H1 (cell line): ENCODE data around the gene TNFRSF14. TPM values are rescaled to one million over a fixed set of nuclear protein-coding genes. Genes with fewer than 3 reads are reported as not detected.

Experiments
- CTCF ChIA-PET: fragments of 300-600 bp; sonication (Branson Sonifier 250); formaldehyde crosslinking; loops from one replicate; lab custom pipeline; 2021; ENCODE audit not compliant: partially characterized antibody; lab: Charles Lee
- POLR2A ChIA-PET: fragments of 300-600 bp; sonication (Branson Sonifier 250); formaldehyde crosslinking; loops from one replicate; lab custom pipeline; 2021; ENCODE audit warnings: inconsistent platforms; ENCODE audit not compliant: partially characterized antibody; lab: Charles Lee
- DNase-seq, 2 experiments: peaks; one replicate each; pipeline versions ENCODE4 v3.0.0 to v3.0.0-alpha.2; 2010 to 2022; ENCODE audit warnings: low spot score in 2 of 2, low read depth in 1 of 2, mixed read lengths in 1 of 2
- FAIRE-seq: peaks from 2 replicates; lab custom pipeline; 2011; peaks lifted over from hg19 to GRCh38; lab: Jason Lieb, UNC
- H2AFZ ChIP-seq: 2 replicates; pipeline ENCODE4 v1.8.1; 2012; ENCODE audit warnings: low read length, inconsistent platforms
- H2AK5ac ChIP-seq: 2 replicates; pipeline ENCODE4 v1.6.1; 2013; ENCODE audit warnings: low read depth, low read length
- H2BK120ac ChIP-seq: replicated peaks from 2 replicates; pipeline ENCODE3; 2013; ENCODE audit warnings: low read depth, low read length, inconsistent platforms
- H2BK12ac ChIP-seq: 2 replicates; pipeline ENCODE4 v1.6.1; 2013; ENCODE audit warnings: low read depth, low read length
- H2BK15ac ChIP-seq: 2 replicates; pipeline ENCODE4 v1.6.1; 2013; ENCODE audit warnings: low read length
- H2BK20ac ChIP-seq: 2 replicates; pipeline ENCODE4 v1.6.1; 2013; ENCODE audit warnings: low read length
- H2BK5ac ChIP-seq: 2 replicates; pipeline ENCODE4 v1.6.1; 2013; ENCODE audit warnings: low read depth, low read length
- H3K14ac ChIP-seq: 2 replicates; pipeline ENCODE4 v1.6.1; 2013; ENCODE audit warnings: inconsistent platforms; ENCODE audit not compliant: insufficient read length
- H3K18ac ChIP-seq: 2 replicates; pipeline ENCODE4 v1.6.1; 2013; ENCODE audit warnings: low read length; ENCODE audit errors: extremely low read depth
- H3K23ac ChIP-seq: 2 replicates; pipeline ENCODE4 v1.6.1; 2013; ENCODE audit warnings: inconsistent platforms; ENCODE audit not compliant: insufficient read length
- H3K23me2 ChIP-seq: 2 replicates; pipeline ENCODE4 v1.6.1; 2013; ENCODE audit warnings: low read depth, low read length
- H3K27ac ChIP-seq: 2 replicates; pipeline ENCODE4 v1.6.1; 2011; ENCODE audit warnings: low read depth, low read length, inconsistent platforms
- H3K27me3 ChIP-seq, 4 experiments: replicated peaks in 1 of 4; 1 replicate in 1 of 4; 2 replicates in 3 of 4; pipeline versions ENCODE4 v1.6.1 to v1.8.1; 2011 to 2013; ENCODE audit warnings: low read length in 3 of 4, mild to moderate bottlenecking in 3 of 4, inconsistent platforms in 2 of 4, mixed read lengths in 2 of 4, moderate library complexity in 1 of 4; ENCODE audit not compliant: control insufficient read depth in 3 of 4, insufficient read depth in 3 of 4; ENCODE audit errors: extremely low read depth in 1 of 4
- H3K36me3 ChIP-seq, 4 experiments: 2 replicates each; pipeline versions ENCODE4 v1.6.1 to v1.8.1; 2011 to 2013; ENCODE audit warnings: mild to moderate bottlenecking in 4 of 4, low read length in 3 of 4, moderate library complexity in 2 of 4, control low read depth in 1 of 4, inconsistent platforms in 1 of 4; ENCODE audit not compliant: insufficient read depth in 4 of 4, control insufficient read depth in 2 of 4
- H3K4ac ChIP-seq: replicated peaks from 2 replicates; pipeline ENCODE3; 2013; ENCODE audit warnings: low read length, low read depth, mixed read lengths, inconsistent platforms; ENCODE audit not compliant: insufficient read length
- H3K4me1 ChIP-seq, 4 experiments: replicated peaks in 1 of 4; 1 replicate in 1 of 4; 2 replicates in 3 of 4; pipeline versions ENCODE4 v1.6.1 to v1.8.1; 2011 to 2013; ENCODE audit warnings: low read length in 3 of 4, inconsistent platforms in 2 of 4, mixed read lengths in 1 of 4; ENCODE audit not compliant: insufficient read depth in 4 of 4, control insufficient read depth in 3 of 4
- H3K4me2 ChIP-seq, 2 experiments: 2 replicates each; pipeline versions ENCODE4 v1.6.1 to v1.8.1; 2011 to 2013; ENCODE audit warnings: low read depth in 2 of 2, low read length in 2 of 2, control low read depth in 1 of 2, inconsistent platforms in 1 of 2, mild to moderate bottlenecking in 1 of 2; ENCODE audit not compliant: insufficient read depth in 1 of 2
- H3K4me3 ChIP-seq, 4 experiments: fragments of 200-600, 300-600 bp in 1 of 4; sonication (generic), shearing (Covaris generic), sonication (Bioruptor Twin) in 1 of 4; 2 replicates each; pipeline versions ENCODE4 v1.5.1 to v1.8.1; 2011 to 2016; ENCODE audit warnings: low read length in 4 of 4, low read depth in 3 of 4, control low read depth in 2 of 4, inconsistent platforms in 2 of 4, mild to moderate bottlenecking in 2 of 4, mixed read lengths in 1 of 4, moderate library complexity in 1 of 4; ENCODE audit not compliant: insufficient read depth in 2 of 4; ENCODE audit errors: extremely low read depth in 1 of 4
- H3K56ac ChIP-seq: replicated peaks from 2 replicates; pipeline ENCODE3; 2013; ENCODE audit warnings: low read depth, mild to moderate bottlenecking, mixed read lengths, low read length, inconsistent platforms; ENCODE audit not compliant: insufficient read length
- H3K79me1 ChIP-seq: 2 replicates; pipeline ENCODE4 v1.6.1; 2013; ENCODE audit warnings: low read depth, low read length, control low read depth
- H3K79me2 ChIP-seq, 2 experiments: 2 replicates each; pipeline versions ENCODE4 v1.6.1 to v1.8.1; 2012 to 2013; ENCODE audit warnings: low read length in 2 of 2, mild to moderate bottlenecking in 2 of 2, inconsistent platforms in 1 of 2; ENCODE audit not compliant: insufficient read depth in 2 of 2, control insufficient read depth in 1 of 2
- H3K9ac ChIP-seq, 4 experiments: replicated peaks in 1 of 4; 1 replicate in 1 of 4; 2 replicates in 3 of 4; pipeline versions ENCODE4 v1.6.1 to v1.8.1; 2011 to 2013; ENCODE audit warnings: low read depth in 3 of 4, low read length in 3 of 4, control low read depth in 2 of 4, mild to moderate bottlenecking in 2 of 4, moderate library complexity in 2 of 4, inconsistent platforms in 1 of 4; ENCODE audit errors: extremely low read depth in 1 of 4
- H3K9me3 ChIP-seq, 2 experiments: 2 replicates each; pipeline versions ENCODE4 v1.6.1 to v1.8.1; 2012 to 2013; ENCODE audit warnings: mild to moderate bottlenecking in 2 of 2, moderate library complexity in 2 of 2, control low read depth in 1 of 2, inconsistent platforms in 1 of 2, low read depth in 1 of 2, low read length in 1 of 2, mixed read lengths in 1 of 2; ENCODE audit not compliant: insufficient read depth in 2 of 2
- H4K20me1 ChIP-seq, 2 experiments: replicated peaks in 1 of 2; 2 replicates each; pipeline versions ENCODE3 to v1.8.1; 2011 to 2013; ENCODE audit warnings: inconsistent platforms in 2 of 2, low read length in 2 of 2, mild to moderate bottlenecking in 1 of 2; ENCODE audit not compliant: insufficient read depth in 2 of 2, control insufficient read depth in 1 of 2
- H4K5ac ChIP-seq: 2 replicates; pipeline ENCODE4 v1.6.1; 2013; ENCODE audit warnings: low read length, low read depth, mixed read lengths, inconsistent platforms; ENCODE audit not compliant: insufficient read length
- H4K8ac ChIP-seq: 2 replicates; pipeline ENCODE4 v1.8.0; 2013; ENCODE audit warnings: mild to moderate bottlenecking, moderate library complexity, low read length, inconsistent platforms; ENCODE audit not compliant: insufficient read depth; ENCODE audit errors: extremely low read depth
- H4K91ac ChIP-seq: replicated peaks from 2 replicates; pipeline ENCODE3; 2013; ENCODE audit warnings: low read length, mixed read lengths, inconsistent platforms; ENCODE audit not compliant: insufficient read length
- RAD21 ChIP-seq, 2 experiments: IDR thresholded peaks in 1 of 2; conservative IDR thresholded peaks in 1 of 2; 2 replicates each; pipeline ENCODE4 v1.6.1; 2011; ENCODE audit warnings: low read depth in 2 of 2, low read length in 2 of 2, improper control_type of control experiment in 1 of 2, inconsistent platforms in 1 of 2, mild to moderate bottlenecking in 1 of 2, moderate library complexity in 1 of 2
- TAF7 ChIP-seq: optimal IDR thresholded peaks from 2 replicates; pipeline ENCODE3; 2011; ENCODE audit warnings: low read depth, mild to moderate bottlenecking, inconsistent platforms, low read length, moderate library complexity, borderline replicate concordance
- YY1 ChIP-seq: IDR thresholded peaks from 2 replicates; pipeline ENCODE4 v1.6.1; 2011; ENCODE audit warnings: low read depth, mild to moderate bottlenecking, low read length
- WGBS, 2 experiments: shearing (Covaris generic) in 1 of 2; methylation state at CpG; one replicate each; pipeline versions ENCODE4 v1.1.6 to v1.1.7; 2013 to 2015; ENCODE audit warnings: low lambda C conversion rate in 2 of 2, mixed read lengths in 2 of 2, inconsistent platforms in 1 of 2, low coverage in 1 of 2, missing lambda C conversion rate in 1 of 2; ENCODE audit not compliant: insufficient replicate concordance in 2 of 2, insufficient coverage in 1 of 2, insufficient read length in 1 of 2; ENCODE audit errors: extremely low coverage in 1 of 2, missing lambda C conversion rate in 1 of 2; 5-methylcytosine and 5-hydroxymethylcytosine counted together
- polyA plus RNA-seq, 7 experiments: library from polyadenylated mRNA; depleted of rRNA in 3 of 7; stranded (reverse) in 5 of 7; unstranded in 2 of 7; fragments of >200 nt in 5 of 7; fragments of 200-250 nt in 2 of 7; gene quantifications; 1 replicate in 5 of 7; 2 replicates in 1 of 7; 4 replicates in 1 of 7; pipeline versions ENCODE4 v1.2.1 to v1.2.3, GENCODE V29; 2011 to 2013; ENCODE audit warnings: missing spikeins in 2 of 7, mixed read lengths in 2 of 7
- total RNA-seq: library from RNA; stranded (reverse); fragmentation: NEBNext Ultra II Directional; extraction: Animal tissue kit (Norgen Biotek cat#: 25700); gene quantifications from 2 replicates; pipeline ENCODE4 v1.2.1, GENCODE V29; 2021

The TNFRSF14 gene
- total and polyA plus RNA-seq, 2 of the 8 experiments (the other 6 are each of a cell fraction or from before 2014, with no cell fraction given) = 0.36 to 0.50 TPM

DNA sequence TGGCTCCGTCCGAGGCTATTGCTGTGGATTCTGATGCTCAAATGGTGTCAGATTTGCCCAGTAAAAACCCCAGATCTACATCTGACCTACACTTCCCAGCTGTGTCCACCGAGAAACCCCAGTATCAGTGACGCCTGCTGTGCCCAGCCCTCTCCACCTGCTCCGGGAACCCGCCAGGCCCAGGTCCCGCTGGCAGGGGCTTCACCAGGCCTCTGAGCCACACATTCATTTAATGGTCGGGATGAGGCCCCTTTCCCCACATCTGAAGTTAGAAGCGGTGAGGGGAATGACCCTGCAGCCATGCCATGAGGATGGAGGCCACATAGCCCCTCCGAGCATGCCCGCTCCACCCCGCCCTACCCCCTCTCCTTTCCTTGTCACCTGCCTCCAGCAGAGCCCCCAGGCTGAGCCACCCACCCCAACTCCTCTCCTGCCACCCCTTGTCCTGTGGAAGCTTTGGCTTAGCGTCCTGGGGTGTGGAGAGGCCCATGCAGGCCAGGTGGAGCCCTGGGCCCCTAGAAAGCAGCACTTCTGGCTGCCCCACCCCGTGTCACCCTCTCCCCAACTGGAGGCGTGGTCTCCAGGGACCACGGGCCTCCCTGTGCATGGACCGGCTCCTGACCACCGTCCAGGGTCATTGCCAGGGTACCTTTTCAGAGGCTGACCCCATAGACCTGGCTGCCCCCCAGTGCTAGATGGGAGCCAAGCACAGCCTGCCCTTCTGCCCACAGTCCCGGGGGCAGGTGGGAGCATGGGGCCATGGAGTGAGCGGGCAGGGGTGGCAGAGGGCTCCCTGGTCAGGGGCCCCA lies 8.0 kb downstream of the TNFRSF14 start:
- H4K8ac ChIP-seq = peak overlapping the region; percentile 35; the same call in 1 of the 2 replicates
- H3K4me1 ChIP-seq = peaks cover 0 to 5% (median 0%) of the 10 kb centered on the region in 4 experiments; a peak in 1 of 7 replicates
- H4K5ac ChIP-seq = no peak overlapping the region
- H3K36me3 ChIP-seq = no peaks in the 10 kb centered on the region
- no peak overlapping the region for H3K56ac ChIP-seq
- H2AFZ ChIP-seq = no peak overlapping the region
- POLR2A ChIA-PET = interaction anchor here (0.7 to 1.2 kb wide), 2 partner anchors 8 to 21 kb away, joined by 3 to 4 read pairs; partner anchors contain the start of gene TNFRSF14
- no peak overlapping the region for H2AK5ac ChIP-seq
- H2BK15ac ChIP-seq = no peak overlapping the region
- TF ChIP-seq RAD21 (IDR thresholded peaks at IDR 0.05 in 1 of 2, conservative IDR thresholded peaks at IDR 0.05 in 1 of 2; ENCODE audit: low read depth in 2 of 2, low read length in 2 of 2) (no peak), TAF7 (no peak), YY1 (no peak)
- no peak overlapping the region for H3K14ac ChIP-seq
- no peak overlapping the region for H3K4ac ChIP-seq
- H3K27ac ChIP-seq = no peak overlapping the region
- H2BK120ac ChIP-seq = no peak overlapping the region
- DNase-seq (no peak), FAIRE-seq (no peak)
- no peak overlapping the region for H3K18ac ChIP-seq
- H4K20me1 ChIP-seq = no peaks in the 10 kb centered on the region
- H2BK20ac ChIP-seq = no peak overlapping the region
- 90% methylated on average over 18 of the region's 20 CpGs; no CpG with 5 or more reads in 1 of the 2 experiments for WGBS, 2 experiments
- no peak overlapping the region for H3K23ac ChIP-seq
- no peaks in the 10 kb centered on the region for H3K27me3 ChIP-seq
- H3K79me2 ChIP-seq = no peaks in the 10 kb centered on the region
- no peaks in the 10 kb centered on the region for H3K23me2 ChIP-seq
- H3K4me3 ChIP-seq = no peak overlapping the region
- H3K9ac ChIP-seq = no peak overlapping the region
- CTCF ChIA-PET = interaction anchor here (0.6 to 3.4 kb wide), 3 partner anchors 8 to 985 kb away, joined by 3 to 33 read pairs (median 4); no protein-coding TSS in a partner anchor
- H3K4me2 ChIP-seq = no peak overlapping the region
- H3K9me3 ChIP-seq = no peaks in the 10 kb centered on the region
- H2BK5ac ChIP-seq = no peak overlapping the region
- no peak overlapping the region for H2BK12ac ChIP-seq
- H4K91ac ChIP-seq = no peak overlapping the region
- H3K79me1 ChIP-seq = no peaks in the 10 kb centered on the region
